K562 (cell line): ENCODE data around the gene DNAJC18. TPM values are rescaled to one million over a fixed set of nuclear protein-coding genes. Genes with fewer than 3 reads are reported as not detected.
A peak's percentile ranks its signal among the peaks of the same experiment; 100 is the strongest.

Experiments used
- BRD4 ChIP-seq: fragments of 200-600 bp; sonication (generic); IDR thresholded peaks from 2 replicates; pipeline ENCODE4 v1.6.1; 2017; ENCODE audit warnings: inconsistent platforms
- CBFA2T3 ChIP-seq: fragments of 450-650 bp; IDR thresholded peaks from 2 replicates; pipeline ENCODE4 v1.6.1; 2017
- FOXA1 ChIP-seq: fragments of 450-650 bp; IDR thresholded peaks from 2 replicates; pipeline ENCODE4 v1.6.1; 2016; ENCODE audit warnings: mild to moderate bottlenecking, borderline replicate concordance
- FOXA3 ChIP-seq, 2 experiments: fragments of 450-650 bp in 1 of 2; sonication (generic) in 1 of 2; formaldehyde crosslinking; IDR thresholded peaks in 1 of 2; conservative IDR thresholded peaks in 1 of 2; 2 replicates each; pipeline versions ENCODE4 v1.4.0 to v1.8.0; 2020 to 2022; ENCODE audit warnings: mild to moderate bottlenecking in 2 of 2, missing genetic modification reagents in 1 of 2
- GTF2E2 ChIP-seq: fragments of 200-800 bp; sonication (Bioruptor generic); IDR thresholded peaks from 2 replicates; pipeline ENCODE4 v1.6.1; 2016; ENCODE audit warnings: missing genetic modification characterization, missing compliant biosample characterization
- IFI16 ChIP-seq: fragments of 250-450 bp; sonication (Bioruptor Pico); IDR thresholded peaks from 2 replicates; pipeline ENCODE4 v2.1.2; 2022; ENCODE audit warnings: mild to moderate bottlenecking, inconsistent platforms
- MCM7 ChIP-seq, 2 experiments: fragments of 450-650 bp; IDR thresholded peaks; 2 replicates each; pipeline ENCODE4 v1.6.1; 2016 to 2018
- MEIS2 ChIP-seq: fragments of 450-650 bp; IDR thresholded peaks from 2 replicates; pipeline ENCODE4 v1.6.1; 2014; ENCODE audit warnings: mild to moderate bottlenecking; ENCODE audit not compliant: partially characterized antibody
- NCOA2 ChIP-seq, 2 experiments: fragments of 450-650 bp; IDR thresholded peaks; 2 replicates each; pipeline ENCODE4 v1.6.1; 2018; ENCODE audit warnings: mild to moderate bottlenecking in 2 of 2, moderate library complexity in 1 of 2; ENCODE audit not compliant: partially characterized antibody in 2 of 2
- NFXL1 ChIP-seq: fragments of 450-650 bp; formaldehyde crosslinking; IDR thresholded peaks from 2 replicates; pipeline ENCODE4 v1.4.0; 2021; ENCODE audit warnings: mild to moderate bottlenecking
- POLR2B ChIP-seq: fragments of 450-650 bp; IDR thresholded peaks from 2 replicates; pipeline ENCODE4 v1.6.1; 2018; ENCODE audit warnings: low read depth; ENCODE audit not compliant: partially characterized antibody
- SIN3A ChIP-seq, 2 experiments: fragments of 150-350 bp in 1 of 2; IDR thresholded peaks; 2 replicates each; pipeline ENCODE4 v1.6.1; 2011 to 2016; ENCODE audit warnings: borderline replicate concordance in 2 of 2, low read depth in 2 of 2, low read length in 2 of 2, mild to moderate bottlenecking in 2 of 2, moderate library complexity in 2 of 2; ENCODE audit not compliant: control insufficient read depth in 1 of 2
- SMARCA4 ChIP-seq: fragments of 450-650 bp; IDR thresholded peaks from 2 replicates; pipeline ENCODE4 v1.6.1; 2016
- SMC3 ChIP-seq: conservative IDR thresholded peaks from 2 replicates; pipeline ENCODE4 v1.6.1; 2011; ENCODE audit warnings: low read depth, low read length, improper control_type of control experiment; ENCODE audit not compliant: insufficient read depth
- SOX6 ChIP-seq: fragments of 450-650 bp; IDR thresholded peaks from 2 replicates; pipeline ENCODE4 v1.6.1; 2014; ENCODE audit warnings: mild to moderate bottlenecking
- ZBTB17 ChIP-seq: fragments of 450-650 bp; formaldehyde crosslinking; IDR thresholded peaks from 2 replicates; pipeline ENCODE4 v1.4.0; 2020; ENCODE audit warnings: mild to moderate bottlenecking
- ZNF444 ChIP-seq: fragments of 250-450 bp; sonication (Bioruptor Pico); IDR thresholded peaks from 2 replicates; pipeline ENCODE4 v1.4.0; 2020; ENCODE audit warnings: mild to moderate bottlenecking, moderate library complexity
- polyA plus RNA-seq, 8 experiments: library from polyadenylated mRNA; depleted of rRNA in 4 of 8; stranded (reverse) in 5 of 8; unstranded in 3 of 8; fragments of >200 nt; fragmentation: Nextera tagmentation in 2 of 8; fragmentation: Illumina TruSeq in 1 of 8; extraction: Ambion mirVana in 2 of 8; extraction: Trizol in 1 of 8; gene quantifications; 2 replicates each; pipeline versions ENCODE4 v1.2.1 to v1.2.3, GENCODE V29; 2011 to 2014; ENCODE audit warnings: inconsistent platforms in 1 of 8, missing spikeins in 1 of 8
- total RNA-seq, 7 experiments: library from RNA; depleted of rRNA in 6 of 7; stranded (reverse); fragments of >200 nt in 6 of 7; fragmentation: Illumina TruSeq in 2 of 7; extraction: Trizol in 2 of 7; gene quantifications; 2 replicates each; pipeline versions ENCODE4 v1.2.1 to v1.2.3, GENCODE V29; 2011 to 2021; ENCODE audit warnings: low replicate concordance in 1 of 7
- TF ChIP-seq, protein P1 (sequence below): sonication (generic); formaldehyde crosslinking; IDR thresholded peaks from 2 replicates; pipeline ENCODE4 v1.8.1; 2023; ENCODE audit warnings: mild to moderate bottlenecking, missing genetic modification reagents
- TF ChIP-seq, protein P2 (sequence below): sonication (generic); formaldehyde crosslinking; IDR thresholded peaks from 2 replicates; pipeline ENCODE4 v1.8.0; 2022; ENCODE audit warnings: mild to moderate bottlenecking, missing genetic modification reagents

The DNAJC18 gene
- total and polyA plus RNA-seq, 9 of the 15 experiments (the other 6 are each of a cell fraction or from before 2014, with no cell fraction given) = 1.5 to 13.3 (median 7.5) TPM

- TF ChIP-seq BRD4 (no peak), ZBTB17 (CRISPR knock-in tag) (peak; percentile 88), ZNF444 (no peak), SMARCA4 (0 out of 2 replicates have a peak, but pooled peaks have one; percentile 39), FOXA3 (CRISPR knock-in tag; conservative IDR thresholded peaks at IDR 0.05 in 1 of 2, IDR thresholded peaks at IDR 0.05 in 1 of 2) (no peak), MEIS2 (no peak), MCM7 (IDR thresholded peaks at IDR 0.05) (no peak), SIN3A (IDR thresholded peaks at IDR 0.05; ENCODE audit: borderline replicate concordance in 2 of 2, control insufficient read depth in 1 of 2, low read depth in 2 of 2, low read length in 2 of 2) (no peak), NFXL1 (CRISPR knock-in tag) (no peak), IFI16 (CRISPR knock-in tag) (no peak), POLR2B (peak; percentile 19), GTF2E2 (0 out of 2 replicates have a peak, but pooled peaks have one; percentile 29), FOXA1 (no peak), SOX6 (no peak), SMC3 (peak; percentile 74), NCOA2 (IDR thresholded peaks at IDR 0.05; ENCODE audit: partially characterized antibody in 2 of 2) (no peak), CBFA2T3 (no peak)
- TF ChIP-seq, protein P1, sequence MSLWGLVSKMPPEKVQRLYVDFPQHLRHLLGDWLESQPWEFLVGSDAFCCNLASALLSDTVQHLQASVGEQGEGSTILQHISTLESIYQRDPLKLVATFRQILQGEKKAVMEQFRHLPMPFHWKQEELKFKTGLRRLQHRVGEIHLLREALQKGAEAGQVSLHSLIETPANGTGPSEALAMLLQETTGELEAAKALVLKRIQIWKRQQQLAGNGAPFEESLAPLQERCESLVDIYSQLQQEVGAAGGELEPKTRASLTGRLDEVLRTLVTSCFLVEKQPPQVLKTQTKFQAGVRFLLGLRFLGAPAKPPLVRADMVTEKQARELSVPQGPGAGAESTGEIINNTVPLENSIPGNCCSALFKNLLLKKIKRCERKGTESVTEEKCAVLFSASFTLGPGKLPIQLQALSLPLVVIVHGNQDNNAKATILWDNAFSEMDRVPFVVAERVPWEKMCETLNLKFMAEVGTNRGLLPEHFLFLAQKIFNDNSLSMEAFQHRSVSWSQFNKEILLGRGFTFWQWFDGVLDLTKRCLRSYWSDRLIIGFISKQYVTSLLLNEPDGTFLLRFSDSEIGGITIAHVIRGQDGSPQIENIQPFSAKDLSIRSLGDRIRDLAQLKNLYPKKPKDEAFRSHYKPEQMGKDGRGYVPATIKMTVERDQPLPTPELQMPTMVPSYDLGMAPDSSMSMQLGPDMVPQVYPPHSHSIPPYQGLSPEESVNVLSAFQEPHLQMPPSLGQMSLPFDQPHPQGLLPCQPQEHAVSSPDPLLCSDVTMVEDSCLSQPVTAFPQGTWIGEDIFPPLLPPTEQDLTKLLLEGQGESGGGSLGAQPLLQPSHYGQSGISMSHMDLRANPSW = no peak
- TF ChIP-seq, protein P2, sequence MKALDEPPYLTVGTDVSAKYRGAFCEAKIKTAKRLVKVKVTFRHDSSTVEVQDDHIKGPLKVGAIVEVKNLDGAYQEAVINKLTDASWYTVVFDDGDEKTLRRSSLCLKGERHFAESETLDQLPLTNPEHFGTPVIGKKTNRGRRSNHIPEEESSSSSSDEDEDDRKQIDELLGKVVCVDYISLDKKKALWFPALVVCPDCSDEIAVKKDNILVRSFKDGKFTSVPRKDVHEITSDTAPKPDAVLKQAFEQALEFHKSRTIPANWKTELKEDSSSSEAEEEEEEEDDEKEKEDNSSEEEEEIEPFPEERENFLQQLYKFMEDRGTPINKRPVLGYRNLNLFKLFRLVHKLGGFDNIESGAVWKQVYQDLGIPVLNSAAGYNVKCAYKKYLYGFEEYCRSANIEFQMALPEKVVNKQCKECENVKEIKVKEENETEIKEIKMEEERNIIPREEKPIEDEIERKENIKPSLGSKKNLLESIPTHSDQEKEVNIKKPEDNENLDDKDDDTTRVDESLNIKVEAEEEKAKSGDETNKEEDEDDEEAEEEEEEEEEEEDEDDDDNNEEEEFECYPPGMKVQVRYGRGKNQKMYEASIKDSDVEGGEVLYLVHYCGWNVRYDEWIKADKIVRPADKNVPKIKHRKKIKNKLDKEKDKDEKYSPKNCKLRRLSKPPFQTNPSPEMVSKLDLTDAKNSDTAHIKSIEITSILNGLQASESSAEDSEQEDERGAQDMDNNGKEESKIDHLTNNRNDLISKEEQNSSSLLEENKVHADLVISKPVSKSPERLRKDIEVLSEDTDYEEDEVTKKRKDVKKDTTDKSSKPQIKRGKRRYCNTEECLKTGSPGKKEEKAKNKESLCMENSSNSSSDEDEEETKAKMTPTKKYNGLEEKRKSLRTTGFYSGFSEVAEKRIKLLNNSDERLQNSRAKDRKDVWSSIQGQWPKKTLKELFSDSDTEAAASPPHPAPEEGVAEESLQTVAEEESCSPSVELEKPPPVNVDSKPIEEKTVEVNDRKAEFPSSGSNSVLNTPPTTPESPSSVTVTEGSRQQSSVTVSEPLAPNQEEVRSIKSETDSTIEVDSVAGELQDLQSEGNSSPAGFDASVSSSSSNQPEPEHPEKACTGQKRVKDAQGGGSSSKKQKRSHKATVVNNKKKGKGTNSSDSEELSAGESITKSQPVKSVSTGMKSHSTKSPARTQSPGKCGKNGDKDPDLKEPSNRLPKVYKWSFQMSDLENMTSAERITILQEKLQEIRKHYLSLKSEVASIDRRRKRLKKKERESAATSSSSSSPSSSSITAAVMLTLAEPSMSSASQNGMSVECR (CRISPR knock-in tag) = no peak
Measured at GRCh38 chr5:139385061-139386049, 54.0 kb downstream of the DNAJC18 start (continued).
